OCI-LY7 (cell line): ENCODE results near the gene SLC24A4. TPM values are rescaled to one million over a fixed set of nuclear protein-coding genes. Genes with fewer than 3 reads are reported as not detected.
"Not testable (repeated sequence)": the region's sequence is repeated elsewhere in the genome, so short reads cannot be mapped to it uniquely, and the experiment has no call there.

Experiments
- BruUV-seq: library from RNA; stranded (reverse); fragments of 400-500 nt; replicated peaks from 2 replicates; lab custom pipeline; 2021; lab: Mats Ljungman, UMichigan
- CTCF ChIA-PET: fragments of 300-600 bp; sonication (Branson Sonifier 250); formaldehyde crosslinking; loops from one replicate; lab custom pipeline; 2022; ENCODE audit warnings: antibody characterized with exemption; ENCODE audit not compliant: unreplicated experiment; lab: Charles Lee
- POLR2A ChIA-PET: fragments of 300-600 bp; sonication (Branson Sonifier 250); formaldehyde crosslinking; loops from one replicate; lab custom pipeline; 2022; ENCODE audit warnings: antibody characterized with exemption; lab: Charles Lee
- DNase-seq: peaks from one replicate; pipeline ENCODE4 v3.0.0-alpha.2; 2015; ENCODE audit warnings: low spot score
- H2AFZ ChIP-seq: fragments of 200-600 bp; sonication (generic), shearing (Covaris generic); 2 replicates; pipeline ENCODE4 v1.6.1; 2014; ENCODE audit warnings: mild to moderate bottlenecking, antibody characterized with exemption, low read length, moderate library complexity
- H3K27ac ChIP-seq: fragments of 200-600 bp; sonication (generic); 2 replicates; pipeline ENCODE4 v1.5.1; 2014; ENCODE audit warnings: mixed run types, low read depth, mild to moderate bottlenecking, moderate library complexity, low read length, inconsistent platforms; ENCODE audit not compliant: poor library complexity, severe bottlenecking
- H3K36me3 ChIP-seq: fragments of 200-600 bp; sonication (generic); 2 replicates; pipeline ENCODE4 v1.6.1; 2014; ENCODE audit warnings: mild to moderate bottlenecking, antibody characterized with exemption, low read length, moderate library complexity, mixed read lengths; ENCODE audit not compliant: insufficient read depth
- H3K4me1 ChIP-seq: fragments of 200-600 bp; sonication (generic); 2 replicates; pipeline ENCODE4 v1.5.1; 2014; ENCODE audit warnings: mild to moderate bottlenecking, low read length; ENCODE audit not compliant: insufficient read depth, poor library complexity, severe bottlenecking
- H3K4me2 ChIP-seq: fragments of 200-600 bp; sonication (generic); 2 replicates; pipeline ENCODE4 v1.6.1; 2014; ENCODE audit warnings: mild to moderate bottlenecking, low read length
- H3K4me3 ChIP-seq: fragments of 200-600 bp; sonication (generic); 2 replicates; pipeline ENCODE4 v1.5.1; 2014; ENCODE audit warnings: mild to moderate bottlenecking, low read depth, low read length; ENCODE audit not compliant: poor library complexity, severe bottlenecking
- H3K79me2 ChIP-seq: fragments of 200-600 bp; sonication (generic); 2 replicates; pipeline ENCODE4 v1.6.1; 2016; ENCODE audit warnings: low read depth, mild to moderate bottlenecking, low read length, moderate library complexity, mixed read lengths; ENCODE audit not compliant: insufficient read depth
- H3K9me2 ChIP-seq: fragments of 200-600 bp; sonication (generic); 2 replicates; pipeline ENCODE4 v1.6.1; 2016; ENCODE audit warnings: mild to moderate bottlenecking, low read length, mixed read lengths; ENCODE audit not compliant: insufficient read depth
- H3K9me3 ChIP-seq: fragments of 200-600 bp; sonication (generic); 2 replicates; pipeline ENCODE4 v1.6.1; 2014; ENCODE audit warnings: mild to moderate bottlenecking, mixed run types, low read length, mixed read lengths
- H4K20me1 ChIP-seq: fragments of 200-600 bp; sonication (generic); 2 replicates; pipeline ENCODE4 v1.6.1; 2014; ENCODE audit warnings: mild to moderate bottlenecking, antibody characterized with exemption, low read length, moderate library complexity, mixed read lengths; ENCODE audit not compliant: insufficient read depth
- CTCF ChIP-seq: fragments of 200-600 bp; sonication (generic); conservative IDR thresholded peaks from 2 replicates; pipeline ENCODE4 v1.5.1; 2014; ENCODE audit warnings: mild to moderate bottlenecking, antibody characterized with exemption, low read length, moderate library complexity, mixed read lengths
- EZH2phosphoT487 ChIP-seq: fragments of 200-600 bp; sonication (generic); IDR thresholded peaks from 2 replicates; pipeline ENCODE4 v1.6.1; 2018; ENCODE audit warnings: low read depth, borderline replicate concordance, mild to moderate bottlenecking, mixed run types, antibody characterized with exemption, low read length, moderate library complexity, mixed read lengths
- intact Hi-C: fragments of 100-400 bp; cut with micrococcal nuclease; formaldehyde crosslinking; loops from one replicate; pipeline ENCODE4 v1.10.0; 2022; ENCODE audit not compliant: unreplicated experiment
- total RNA-seq, 2 experiments: library from RNA; depleted of rRNA in 1 of 2; stranded (reverse); fragments of >200 nt in 1 of 2; shearing (Covaris generic) in 1 of 2; gene quantifications; 2 replicates each; pipeline ENCODE4 v1.2.3, GENCODE V29; 2014 to 2022

The SLC24A4 gene
- total RNA-seq, 2 experiments from 2014 or later, result not detected

- ChIA-PET CTCF (interaction anchor here (0.8 kb wide), 1 partner anchor 177 kb away, joined by 3 read pairs; no protein-coding TSS in a partner anchor), POLR2A (interaction anchor here (1.1 kb wide), 1 partner anchor 24 kb away, joined by 3 read pairs; no protein-coding TSS in a partner anchor)
- H3K9me2 ChIP-seq, result no peaks in the 10 kb centered on the region
- H2AFZ ChIP-seq, result peak overlapping the region; percentile 28; the same call in 1 of the 2 replicates
- peaks cover 14% of the 10 kb centered on the region for H3K4me1 ChIP-seq
- no peak overlapping the region for H3K27ac ChIP-seq
- TF ChIP-seq EZH2phosphoT487, result no peak
- TF ChIP-seq CTCF, result no peak
- H3K79me2 ChIP-seq, result no peaks in the 10 kb centered on the region
- no peaks in the 10 kb centered on the region for H4K20me1 ChIP-seq
- peak overlapping the region; percentile 53 for H3K4me2 ChIP-seq
- H3K36me3 ChIP-seq, result no peaks in the 10 kb centered on the region
- H3K9me3 ChIP-seq, result no peaks in the 10 kb centered on the region
- peak; percentile 61 for DNase-seq
- BruUV-seq, result no TSS peak
- intact Hi-C loops, result no loop called here
- H3K4me3 ChIP-seq, result no peak overlapping the region
Observed at GRCh38 chr14:92400579-92401444, 77.8 kb downstream of the SLC24A4 start.

- intact Hi-C loops, result no loop called here
- ChIA-PET POLR2A (no interaction called here), CTCF (interaction anchor here (0.6 kb wide), 1 partner anchor 1702 kb away, joined by 3 read pairs; no protein-coding TSS in a partner anchor)
- no peak for DNase-seq
- no peak overlapping the region for H2AFZ ChIP-seq
- no peaks in the 10 kb centered on the region for H3K79me2 ChIP-seq
- H3K9me2 ChIP-seq, result no peaks in the 10 kb centered on the region
- no peak overlapping the region for H3K27ac ChIP-seq
- no peaks in the 10 kb centered on the region for H3K36me3 ChIP-seq
- H3K4me2 ChIP-seq, result no peak overlapping the region
- peaks cover 14% of the 10 kb centered on the region for H3K4me1 ChIP-seq
- H3K4me3 ChIP-seq, result no peak overlapping the region
- no peaks in the 10 kb centered on the region for H3K9me3 ChIP-seq
- BruUV-seq, result no TSS peak
- TF ChIP-seq CTCF (no peak), EZH2phosphoT487 (no peak)
- no peaks in the 10 kb centered on the region for H4K20me1 ChIP-seq
Observed at GRCh38 chr14:92401561-92401960, 78.6 kb downstream of the SLC24A4 start.

DNA sequence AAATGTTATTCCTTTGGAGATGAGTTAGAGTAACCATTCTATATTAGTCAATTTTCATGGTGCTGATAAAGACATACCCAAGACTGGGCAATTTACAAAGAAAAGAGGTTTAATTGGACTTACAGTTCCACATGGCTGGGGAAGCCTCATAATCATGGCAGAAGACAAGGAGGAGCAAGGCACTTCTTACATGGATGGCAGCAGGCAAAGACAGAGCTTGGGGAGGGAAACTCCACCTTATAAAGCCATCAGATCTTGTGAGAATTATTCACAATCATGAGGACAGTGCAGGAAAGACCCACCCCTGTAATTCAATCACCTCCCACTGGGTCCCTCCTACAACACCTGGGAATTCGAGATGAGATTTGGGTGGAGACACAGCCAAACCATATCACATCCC lies 79.5 kb downstream of the SLC24A4 start:
- POLR2A ChIA-PET, BruUV-seq: not testable (repeated sequence)

More for the DNA sequence above, 79.5 kb downstream of the SLC24A4 start:
- CTCF ChIA-PET, result interaction anchor here (0.6 kb wide), 1 partner anchor 1703 kb away, joined by 3 read pairs; no protein-coding TSS in a partner anchor
- H3K4me3 ChIP-seq, intact Hi-C loops, H3K4me2 ChIP-seq, H3K9me2 ChIP-seq, H4K20me1 ChIP-seq, H3K79me2 ChIP-seq, H3K36me3 ChIP-seq, H3K9me3 ChIP-seq, DNase-seq, H2AFZ ChIP-seq, H3K27ac ChIP-seq: not testable (repeated sequence)
- peaks cover 14% of the 10 kb centered on the region for H3K4me1 ChIP-seq
